ENCODE data around the gene VAV2.

The VAV2 gene

GRCh38 chr9:134027561-134027960 lies 35.4 kb upstream of the VAV2 start:
- DNase-seq (ENCODE audit: low read depth, low spot score) = no peak

GRCh38 chr9:134026981-134027380 lies 34.9 kb upstream of the VAV2 start:
- DNase-seq (ENCODE audit: low read depth, low spot score) = no peak

GRCh38 chr9:134026581-134026980 lies 34.5 kb upstream of the VAV2 start:
- DNase-seq (ENCODE audit: low read depth, low spot score) = no peak

GRCh38 chr9:134025606-134026541 lies 33.8 kb upstream of the VAV2 start:
- no peak for DNase-seq (ENCODE audit: low read depth, low spot score)

GRCh38 chr9:134024828-134025605 lies 32.9 kb upstream of the VAV2 start, which contains the start of gene BRD3OS:
Gene BRD3OS, plus strand, starts transcription at chr9:134025481. Its CDS starts 1,267 bp downstream, at chr9:134026748.
- peak; percentile 88 for DNase-seq (ENCODE audit: low read depth, low spot score)

- DNase-seq (ENCODE audit: low read depth, low spot score) = no peak
Measured at GRCh38 chr9:134024214-134024792, 32.2 kb upstream of the VAV2 start.

GRCh38 chr9:134014946-134015345 lies 22.8 kb upstream of the VAV2 start:
- DNase-seq (ENCODE audit: low read depth, low spot score) = no peak

GRCh38 chr9:134011401-134011800 lies 19.3 kb upstream of the VAV2 start:
- no peak for DNase-seq (ENCODE audit: low read depth, low spot score)

- DNase-seq (ENCODE audit: low read depth, low spot score) = no peak
Measured at GRCh38 chr9:134010310-134011173, 18.4 kb upstream of the VAV2 start.

- no peak for DNase-seq (ENCODE audit: low read depth, low spot score)
Measured at GRCh38 chr9:134007571-134007970, 15.4 kb upstream of the VAV2 start.

- no peak for DNase-seq (ENCODE audit: low read depth, low spot score)
Measured at GRCh38 chr9:134007150-134007549, 15.0 kb upstream of the VAV2 start.

- DNase-seq (ENCODE audit: low read depth, low spot score) = no peak
Measured at GRCh38 chr9:134005381-134005780, 13.3 kb upstream of the VAV2 start.

GRCh38 chr9:134004881-134005280 lies 12.8 kb upstream of the VAV2 start:
- no peak for DNase-seq (ENCODE audit: low read depth, low spot score)

GRCh38 chr9:134004131-134004873 lies 12.2 kb upstream of the VAV2 start:
- DNase-seq (ENCODE audit: low read depth, low spot score) = no peak

GRCh38 chr9:134003237-134003636 lies 11.1 kb upstream of the VAV2 start:
- DNase-seq (ENCODE audit: low read depth, low spot score) = no peak

- no peak for DNase-seq (ENCODE audit: low read depth, low spot score)
Measured at GRCh38 chr9:134002796-134003195, 10.7 kb upstream of the VAV2 start.

- DNase-seq (ENCODE audit: low read depth, low spot score) = no peak
Measured at GRCh38 chr9:133999851-134000265, 7.7 kb upstream of the VAV2 start.

GRCh38 chr9:133998915-133999595 lies 6.9 kb upstream of the VAV2 start:
- DNase-seq (ENCODE audit: low read depth, low spot score) = no peak

- no peak for DNase-seq (ENCODE audit: low read depth, low spot score)
Measured at GRCh38 chr9:133997584-133997983, 5.5 kb upstream of the VAV2 start.
